Erythroblast (primary cell): ENCODE measurements around the gene KLK4.

ENCODE experiments used
- GATA1 ChIP-seq: IDR thresholded peaks from 2 replicates; pipeline ENCODE4 v1.6.1; 2011; ENCODE audit warnings: low read depth, mild to moderate bottlenecking, control low read depth, low read length, moderate library complexity
- POLR2A ChIP-seq: IDR thresholded peaks from 2 replicates; pipeline ENCODE4 v1.6.1; 2011; ENCODE audit warnings: mild to moderate bottlenecking, low read length

DNA sequence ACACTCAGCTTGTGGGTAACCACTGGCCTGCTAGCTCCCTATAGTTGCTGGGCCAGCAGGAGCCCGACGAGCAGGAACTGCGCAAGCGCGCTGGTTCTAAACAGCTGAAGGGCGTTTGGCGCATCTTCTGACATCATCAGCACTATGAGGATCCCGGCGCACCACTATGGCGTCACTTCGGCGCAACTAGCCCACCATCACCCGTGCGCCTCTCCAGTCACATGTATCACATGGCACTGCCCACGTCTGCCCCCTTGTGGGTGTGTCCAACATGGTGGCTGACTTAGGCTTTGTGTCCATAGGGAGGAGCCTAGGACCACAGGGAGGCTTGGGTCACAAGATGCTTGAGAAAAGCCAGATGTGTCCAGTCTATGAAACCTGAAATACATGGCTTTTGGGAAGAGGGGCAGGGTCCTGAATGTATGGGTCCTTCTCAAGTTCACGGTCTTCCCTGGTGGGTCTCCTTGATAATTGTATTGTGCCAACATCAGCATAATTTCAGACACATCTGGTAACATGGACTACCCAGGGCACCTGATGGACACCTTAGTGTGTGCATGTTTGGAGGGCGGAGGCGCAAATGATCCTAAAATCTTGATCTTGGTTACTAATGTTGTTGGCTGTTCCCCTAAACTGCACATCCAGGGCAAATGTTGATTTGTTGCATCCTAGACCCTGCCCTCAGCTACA lies 18.0 kb downstream of the KLK4 start:
- TF ChIP-seq POLR2A (no peak), GATA1 (no peak)
